HepG2 (cell line): ENCODE results near the gene ACER3.

Source experiments
- FOXJ3 ChIP-seq: sonication (generic); formaldehyde crosslinking; IDR thresholded peaks from 2 replicates; pipeline ENCODE4 v1.4.0; 2020; ENCODE audit warnings: missing genetic modification reagents, mild to moderate bottlenecking, borderline replicate concordance
- MIXL1 ChIP-seq: IDR thresholded peaks from 2 replicates; pipeline ENCODE4 v1.6.1; 2016
- POLR2A ChIP-seq, 2 experiments: IDR thresholded peaks; 2 replicates each; pipeline ENCODE4 v1.6.1; 2011; ENCODE audit warnings: low read depth in 2 of 2, low read length in 2 of 2, mild to moderate bottlenecking in 1 of 2, moderate library complexity in 1 of 2; ENCODE audit not compliant: insufficient read depth in 1 of 2
- TF ChIP-seq, protein P1 (sequence below): sonication (generic); formaldehyde crosslinking; IDR thresholded peaks from 2 replicates; pipeline ENCODE4 v1.5.0; 2020; ENCODE audit warnings: mild to moderate bottlenecking, missing genetic modification reagents, moderate library complexity

DNA sequence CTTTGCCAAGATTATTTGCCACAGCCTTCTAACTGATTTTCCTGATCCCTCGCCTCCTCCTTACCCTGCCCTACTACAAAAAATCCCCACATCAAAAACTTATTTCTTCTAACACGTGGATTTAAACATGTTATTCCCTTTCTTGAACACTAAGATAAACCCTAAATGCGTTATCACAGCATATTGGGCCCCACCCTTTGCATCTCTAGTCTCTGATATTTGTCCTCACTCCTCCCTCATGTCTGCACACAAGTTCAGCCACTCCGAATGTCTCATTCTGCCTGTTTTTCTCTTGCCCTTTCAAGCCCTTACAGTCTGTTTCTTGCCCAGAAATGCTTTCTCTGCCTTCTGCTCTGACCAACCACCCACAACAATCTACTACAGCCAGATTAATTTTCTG is 10.6 kb upstream of the ACER3 start:
- TF ChIP-seq, protein P1, sequence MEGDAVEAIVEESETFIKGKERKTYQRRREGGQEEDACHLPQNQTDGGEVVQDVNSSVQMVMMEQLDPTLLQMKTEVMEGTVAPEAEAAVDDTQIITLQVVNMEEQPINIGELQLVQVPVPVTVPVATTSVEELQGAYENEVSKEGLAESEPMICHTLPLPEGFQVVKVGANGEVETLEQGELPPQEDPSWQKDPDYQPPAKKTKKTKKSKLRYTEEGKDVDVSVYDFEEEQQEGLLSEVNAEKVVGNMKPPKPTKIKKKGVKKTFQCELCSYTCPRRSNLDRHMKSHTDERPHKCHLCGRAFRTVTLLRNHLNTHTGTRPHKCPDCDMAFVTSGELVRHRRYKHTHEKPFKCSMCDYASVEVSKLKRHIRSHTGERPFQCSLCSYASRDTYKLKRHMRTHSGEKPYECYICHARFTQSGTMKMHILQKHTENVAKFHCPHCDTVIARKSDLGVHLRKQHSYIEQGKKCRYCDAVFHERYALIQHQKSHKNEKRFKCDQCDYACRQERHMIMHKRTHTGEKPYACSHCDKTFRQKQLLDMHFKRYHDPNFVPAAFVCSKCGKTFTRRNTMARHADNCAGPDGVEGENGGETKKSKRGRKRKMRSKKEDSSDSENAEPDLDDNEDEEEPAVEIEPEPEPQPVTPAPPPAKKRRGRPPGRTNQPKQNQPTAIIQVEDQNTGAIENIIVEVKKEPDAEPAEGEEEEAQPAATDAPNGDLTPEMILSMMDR (CRISPR knock-in tag), result no peak
- no peak for TF ChIP-seq MIXL1 (CRISPR knock-in tag)
- TF ChIP-seq FOXJ3 (CRISPR knock-in tag), result no peak
- TF ChIP-seq POLR2A (IDR thresholded peaks at IDR 0.05; ENCODE audit: insufficient read depth in 1 of 2, low read depth in 2 of 2, low read length in 2 of 2), result no peak
